K562 (cell line): Measurements from ENCODE around the gene AIMP2. TPM values are rescaled to one million over a fixed set of nuclear protein-coding genes. Genes with fewer than 3 reads are reported as not detected.
A peak's percentile ranks its signal among the peaks of the same experiment; 100 is the strongest.

Source experiments
- ATAC-seq: fragments of 200-7000 bp; cut with Tn5 transposase; 3 replicates; pipeline ENCODE4 v1.9.1; 2020; ENCODE audit warnings: moderate library complexity
- BruUV-seq: library from RNA; stranded (reverse); fragments of 400-500 nt; replicated peaks from 2 replicates; lab custom pipeline; 2021; lab: Mats Ljungman, UMichigan
- CTCF ChIA-PET: fragments of 300-600 bp; formaldehyde crosslinking; extraction: SDS; loops from one replicate; lab custom pipeline; 2021; ENCODE audit warnings: low intra/inter-chr PET ratio; lab: Yijun Ruan, JAX
- POLR2A ChIA-PET: fragments of 300-600, 350-650 bp; sonication (Branson Sonifier 250); formaldehyde crosslinking; extraction: SDS; loops from one replicate; lab custom pipeline; 2021; ENCODE audit warnings: antibody characterized with exemption, inconsistent platforms; lab: Yijun Ruan, JAX
- DNase-seq, 4 experiments: peaks; one replicate each; pipeline versions ENCODE4 v3.0.0 to v3.0.0-alpha.2; 2011 to 2018; ENCODE audit warnings: low spot score in 3 of 4, mixed read lengths in 3 of 4; ENCODE audit errors: extremely low read depth in 1 of 4
- FAIRE-seq: peaks from 2 replicates; lab custom pipeline; 2011; peaks lifted over from hg19 to GRCh38; lab: Jason Lieb, UNC
- H2AFZ ChIP-seq: 2 replicates; pipeline ENCODE4 v1.6.0; 2011; ENCODE audit warnings: low read depth, low read length, control low read depth, inconsistent platforms
- H3K27ac ChIP-seq: fragments of 200-600 bp; 3 replicates; pipeline ENCODE4 v1.8.0; 2011; ENCODE audit warnings: low read depth, mild to moderate bottlenecking, control low read depth, inconsistent platforms, low read length, moderate library complexity, mixed read lengths; ENCODE audit errors: extremely low read depth
- H3K27me3 ChIP-seq, 2 experiments: fragments of 300-600 bp in 1 of 2; 2 replicates in 1 of 2; 3 replicates in 1 of 2; pipeline versions ENCODE4 v1.6.0 to v1.8.0; 2011; ENCODE audit warnings: inconsistent platforms in 2 of 2, low read length in 2 of 2, mild to moderate bottlenecking in 1 of 2, mixed read lengths in 1 of 2, moderate library complexity in 1 of 2; ENCODE audit not compliant: control insufficient read depth in 2 of 2, insufficient read depth in 2 of 2
- H3K36me3 ChIP-seq: fragments of 300-600 bp; 3 replicates; pipeline ENCODE4 v1.8.0; 2011; ENCODE audit warnings: mild to moderate bottlenecking, low read length, inconsistent platforms; ENCODE audit not compliant: control insufficient read depth, insufficient read depth
- H3K4me1 ChIP-seq, 2 experiments: fragments of 200-600 bp in 1 of 2; replicated peaks in 1 of 2; 2 replicates in 1 of 2; 3 replicates in 1 of 2; pipeline versions ENCODE4 v1.5.1 to v1.8.0; 2011; ENCODE audit warnings: inconsistent platforms in 2 of 2, low read length in 2 of 2, mild to moderate bottlenecking in 1 of 2, mixed read lengths in 1 of 2, moderate library complexity in 1 of 2; ENCODE audit not compliant: control insufficient read depth in 2 of 2, insufficient read depth in 2 of 2
- H3K4me2 ChIP-seq: 2 replicates; pipeline ENCODE4 v1.6.1; 2011; ENCODE audit warnings: low read length, control low read depth, inconsistent platforms, mixed read lengths; ENCODE audit not compliant: insufficient read depth
- H3K4me3 ChIP-seq: fragments of 200-600 bp; sonication (generic), shearing (Covaris generic); 2 replicates; pipeline ENCODE4 v1.5.1; 2016; ENCODE audit warnings: control low read depth, inconsistent platforms
- H3K79me2 ChIP-seq: fragments of 200-600 bp; 3 replicates; pipeline ENCODE4 v1.8.0; 2011; ENCODE audit warnings: low read length, inconsistent platforms; ENCODE audit not compliant: control insufficient read depth, insufficient read depth
- H3K9ac ChIP-seq, 2 experiments: 2 replicates each; pipeline versions ENCODE4 v1.6.0 to v1.6.1; 2011; ENCODE audit warnings: low read depth in 2 of 2, low read length in 2 of 2, control low read depth in 1 of 2, inconsistent platforms in 1 of 2, mild to moderate bottlenecking in 1 of 2, mixed read lengths in 1 of 2; ENCODE audit not compliant: insufficient read depth in 1 of 2
- H3K9me1 ChIP-seq: one replicate; pipeline ENCODE4 v1.6.0; 2011; ENCODE audit warnings: inconsistent platforms, mild to moderate bottlenecking, low read length, moderate library complexity; ENCODE audit not compliant: control insufficient read depth, insufficient read depth
- H3K9me3 ChIP-seq: replicated peaks from 2 replicates; pipeline ENCODE4 v1.5.1; 2011; ENCODE audit warnings: low read depth, low read length, inconsistent platforms; ENCODE audit not compliant: control insufficient read depth, insufficient read depth
- H4K20me1 ChIP-seq: replicated peaks from 2 replicates; pipeline ENCODE4 v1.6.1; 2011; ENCODE audit warnings: low read length, inconsistent platforms, mixed read lengths; ENCODE audit not compliant: control insufficient read depth, insufficient read depth
- ZNF121 ChIP-seq: sonication (generic); formaldehyde crosslinking; conservative IDR thresholded peaks from 2 replicates; pipeline ENCODE4 v1.8.0; 2022; ENCODE audit warnings: missing genetic modification reagents
- ZNF263 ChIP-seq: sonication (generic); formaldehyde crosslinking; IDR thresholded peaks from 2 replicates; pipeline ENCODE4 v1.8.0; 2022; ENCODE audit warnings: mild to moderate bottlenecking, missing genetic modification reagents, borderline replicate concordance
- WGBS: fragments of 100-300 bp; shearing (Covaris generic); methylation state at CpG from one replicate; pipeline ENCODE4 v1.1.6; 2016; ENCODE audit warnings: low coverage, mixed read lengths; ENCODE audit not compliant: insufficient coverage; ENCODE audit errors: missing lambda C conversion rate; 5-methylcytosine and 5-hydroxymethylcytosine counted together
- in situ Hi-C: fragments of 300-500 bp; cut with MboI; formaldehyde crosslinking; loops from 4 replicates; pipeline ENCODE4 v1.15.0; 2018; ENCODE audit warnings: inconsistent platforms, mixed read lengths
- intact Hi-C: fragments of 100-400 bp; cut with micrococcal nuclease; formaldehyde crosslinking; loops from 2 replicates; pipeline ENCODE4 v1.14.2; 2022
- polyA plus RNA-seq, 8 experiments: library from polyadenylated mRNA; depleted of rRNA in 4 of 8; stranded (reverse) in 5 of 8; unstranded in 3 of 8; fragments of >200 nt; fragmentation: Nextera tagmentation in 2 of 8; fragmentation: Illumina TruSeq in 1 of 8; extraction: Ambion mirVana in 2 of 8; extraction: Trizol in 1 of 8; gene quantifications; 2 replicates each; pipeline versions ENCODE4 v1.2.1 to v1.2.3, GENCODE V29; 2011 to 2014; ENCODE audit warnings: inconsistent platforms in 1 of 8, missing spikeins in 1 of 8
- total RNA-seq, 7 experiments: library from RNA; depleted of rRNA in 6 of 7; stranded (reverse); fragments of >200 nt in 6 of 7; fragmentation: Illumina TruSeq in 2 of 7; extraction: Trizol in 2 of 7; gene quantifications; 2 replicates each; pipeline versions ENCODE4 v1.2.1 to v1.2.3, GENCODE V29; 2011 to 2021; ENCODE audit warnings: low replicate concordance in 1 of 7
- TF ChIP-seq, protein P1 (sequence below): IDR thresholded peaks from 2 replicates; pipeline ENCODE4 v1.6.1; 2011; ENCODE audit warnings: borderline replicate concordance, low read depth, mild to moderate bottlenecking, moderate library complexity, low read length; ENCODE audit not compliant: insufficient read depth, poor library complexity, severe bottlenecking
- TF ChIP-seq, protein P2 (sequence below), 2 experiments: IDR thresholded peaks; 2 replicates each; pipeline ENCODE4 v1.6.1; 2011; ENCODE audit warnings: borderline replicate concordance in 1 of 2, control low read depth in 1 of 2, low read depth in 1 of 2, low read length in 1 of 2, mild to moderate bottlenecking in 1 of 2, mixed read lengths in 1 of 2, moderate library complexity in 1 of 2; ENCODE audit not compliant: insufficient read depth in 1 of 2, insufficient read length in 1 of 2, poor library complexity in 1 of 2, severe bottlenecking in 1 of 2; ENCODE audit errors: extremely low read depth in 1 of 2

AIMP2 gene
- total and polyA plus RNA-seq, 9 of the 15 experiments (the other 6 are each of a cell fraction or from before 2014, with no cell fraction given) = 47.5 to 84.9 (median 63.5) TPM

DNA sequence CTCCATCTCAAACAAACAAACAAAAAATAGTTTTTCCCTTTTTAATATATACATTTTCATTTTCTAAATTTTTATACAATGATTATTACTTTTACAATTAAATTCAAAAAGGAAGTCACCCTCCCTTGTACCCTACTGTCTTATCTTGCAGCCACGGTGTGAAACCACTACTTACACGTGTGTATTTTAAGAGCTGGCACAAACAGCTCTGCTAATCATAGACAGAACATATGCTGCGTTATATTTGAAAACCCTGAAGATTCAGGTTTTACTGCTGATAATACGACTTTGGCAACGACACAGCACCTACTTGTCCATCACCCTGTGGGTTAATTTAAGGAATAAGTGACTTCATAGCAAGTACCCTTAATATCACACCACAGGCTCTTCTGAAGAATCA is 23.1 kb downstream of the AIMP2 start (continued):
- TF ChIP-seq, protein P1, sequence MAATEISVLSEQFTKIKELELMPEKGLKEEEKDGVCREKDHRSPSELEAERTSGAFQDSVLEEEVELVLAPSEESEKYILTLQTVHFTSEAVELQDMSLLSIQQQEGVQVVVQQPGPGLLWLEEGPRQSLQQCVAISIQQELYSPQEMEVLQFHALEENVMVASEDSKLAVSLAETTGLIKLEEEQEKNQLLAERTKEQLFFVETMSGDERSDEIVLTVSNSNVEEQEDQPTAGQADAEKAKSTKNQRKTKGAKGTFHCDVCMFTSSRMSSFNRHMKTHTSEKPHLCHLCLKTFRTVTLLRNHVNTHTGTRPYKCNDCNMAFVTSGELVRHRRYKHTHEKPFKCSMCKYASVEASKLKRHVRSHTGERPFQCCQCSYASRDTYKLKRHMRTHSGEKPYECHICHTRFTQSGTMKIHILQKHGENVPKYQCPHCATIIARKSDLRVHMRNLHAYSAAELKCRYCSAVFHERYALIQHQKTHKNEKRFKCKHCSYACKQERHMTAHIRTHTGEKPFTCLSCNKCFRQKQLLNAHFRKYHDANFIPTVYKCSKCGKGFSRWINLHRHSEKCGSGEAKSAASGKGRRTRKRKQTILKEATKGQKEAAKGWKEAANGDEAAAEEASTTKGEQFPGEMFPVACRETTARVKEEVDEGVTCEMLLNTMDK = no peak

DNA sequence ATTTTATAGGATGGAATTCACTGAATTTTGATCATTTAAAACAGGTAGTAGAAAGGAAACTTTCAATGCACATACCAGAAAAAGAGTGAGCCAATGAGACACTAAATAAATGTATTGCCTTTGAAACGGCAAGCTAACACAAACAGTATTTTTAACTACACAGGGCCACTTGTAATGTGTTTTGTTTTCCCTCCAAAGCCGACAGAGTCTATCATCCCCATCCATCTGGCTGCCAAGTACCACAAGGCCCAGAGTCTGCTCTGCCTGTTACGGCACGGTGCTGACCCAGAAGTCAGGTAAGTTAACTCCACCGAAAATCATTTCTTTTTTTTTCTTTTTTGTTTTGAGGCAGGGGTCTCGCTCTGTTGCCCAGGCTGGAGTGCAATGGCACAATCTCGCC is 23.6 kb downstream of the AIMP2 start:
- peaks cover 29% of the 10 kb centered on the region; the same call in 2 of the 3 replicates for H3K79me2 ChIP-seq
- peak; percentile 49; the same call in 2 of the 3 replicates for ATAC-seq
- no peak overlapping the region for H2AFZ ChIP-seq
- no TSS peak for BruUV-seq
- no peak for DNase-seq
- FAIRE-seq = no peak
- intact Hi-C loops = no loop called here
- H3K9me1 ChIP-seq = no peaks in the 10 kb centered on the region
- no peaks in the 10 kb centered on the region for H3K27me3 ChIP-seq
- WGBS = 66% methylated on average over 7 of the region's 7 CpGs
- H3K9ac ChIP-seq = peak overlapping the region in 1 of 2 experiments; percentile 31; a peak in 1 of 4 replicates
- ChIA-PET POLR2A (interaction anchor here (0.8 to 2.5 kb wide), 3 partner anchors 8 to 24 kb away, joined by 3 to 8 read pairs (median 4); partner anchors contain the start of genes AIMP2 and PMS2), CTCF (no interaction called here)
- peaks cover 3 to 5% of the 10 kb centered on the region in 2 experiments; a peak in 3 of 5 replicates for H3K4me1 ChIP-seq
- no peak overlapping the region for H3K4me2 ChIP-seq
- peak overlapping the region; percentile 9; the same call in 1 of the 3 replicates for H3K27ac ChIP-seq
- no peaks in the 10 kb centered on the region; the same call in 1 of the 2 replicates for H4K20me1 ChIP-seq
- no peaks in the 10 kb centered on the region for H3K9me3 ChIP-seq
- TF ChIP-seq ZNF121 (peak; percentile 53; the same call in 1 of the 2 replicates), ZNF263 (CRISPR knock-in tag) (no peak)
- TF ChIP-seq, protein P2, sequence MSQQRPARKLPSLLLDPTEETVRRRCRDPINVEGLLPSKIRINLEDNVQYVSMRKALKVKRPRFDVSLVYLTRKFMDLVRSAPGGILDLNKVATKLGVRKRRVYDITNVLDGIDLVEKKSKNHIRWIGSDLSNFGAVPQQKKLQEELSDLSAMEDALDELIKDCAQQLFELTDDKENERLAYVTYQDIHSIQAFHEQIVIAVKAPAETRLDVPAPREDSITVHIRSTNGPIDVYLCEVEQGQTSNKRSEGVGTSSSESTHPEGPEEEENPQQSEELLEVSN (IDR thresholded peaks at IDR 0.05; ENCODE audit: borderline replicate concordance in 1 of 2, extremely low read depth in 1 of 2, insufficient read depth in 1 of 2, insufficient read length in 1 of 2, low read depth in 1 of 2, low read length in 1 of 2, poor library complexity in 1 of 2, severe bottlenecking in 1 of 2) = peak in 1 of 2 experiments; percentile 17
- peaks cover 84% of the 10 kb centered on the region for H3K36me3 ChIP-seq
- in situ Hi-C loops = no loop called here
- no peak overlapping the region for H3K4me3 ChIP-seq
